IMR-90 (cell line): ENCODE data around the gene GPRIN2. TPM values are rescaled to one million over a fixed set of nuclear protein-coding genes. Genes with fewer than 3 reads are reported as not detected.

ENCODE experiments used
- ATAC-seq: fragments of 200-7000 bp; cut with Tn5 transposase; 2 replicates; pipeline ENCODE4 v1.9.1; 2020; ENCODE audit warnings: low read depth, mild to moderate bottlenecking, moderate library complexity
- Bru-seq: library from RNA; stranded (reverse); fragments of 400-500 nt; gene quantifications from one replicate; lab custom pipeline; 2021; lab: Mats Ljungman, UMichigan
- BruChase-seq, 2 experiments: library from RNA; stranded (reverse); fragments of 400-500 nt; gene quantifications; one replicate each; lab custom pipeline; 2021; lab: Mats Ljungman, UMichigan
- BruUV-seq: library from RNA; stranded (reverse); fragments of 400-500 nt; replicated peaks from 2 replicates; lab custom pipeline; 2021; lab: Mats Ljungman, UMichigan
- CTCF ChIA-PET: fragments of 300-600 bp; formaldehyde crosslinking; extraction: SDS; loops from one replicate; lab custom pipeline; 2021; ENCODE audit warnings: antibody characterized with exemption; lab: Yijun Ruan, JAX
- POLR2A ChIA-PET: fragments of 300-600 bp; sonication (Branson Sonifier 250); formaldehyde crosslinking; loops from one replicate; lab custom pipeline; 2022; ENCODE audit warnings: antibody characterized with exemption; ENCODE audit not compliant: unreplicated experiment; lab: Charles Lee
- DNase-seq: peaks from one replicate; pipeline ENCODE4 v3.0.0; 2013
- H2AFZ ChIP-seq: replicated peaks from 2 replicates; pipeline ENCODE3; 2013; ENCODE audit warnings: low read length, mild to moderate bottlenecking; ENCODE audit not compliant: poor library complexity
- H2AK5ac ChIP-seq: 2 replicates; pipeline ENCODE4 v1.6.1; 2013; ENCODE audit warnings: low read depth, low read length, inconsistent platforms
- H2AK9ac ChIP-seq: replicated peaks from 2 replicates; pipeline ENCODE3; 2013; ENCODE audit warnings: mild to moderate bottlenecking, low read depth, low read length, moderate library complexity; ENCODE audit not compliant: poor library complexity
- H2BK120ac ChIP-seq: 2 replicates; pipeline ENCODE4 v1.6.1; 2013; ENCODE audit warnings: low read depth, low read length, inconsistent platforms
- H2BK15ac ChIP-seq: 3 replicates; pipeline ENCODE4 v1.6.1; 2013; ENCODE audit warnings: low read depth, low read length, inconsistent platforms
- H2BK20ac ChIP-seq: 2 replicates; pipeline ENCODE4 v1.6.1; 2013; ENCODE audit warnings: low read depth, mild to moderate bottlenecking, inconsistent platforms, low read length, moderate library complexity
- H2BK5ac ChIP-seq: 2 replicates; pipeline ENCODE4 v1.6.1; 2013; ENCODE audit warnings: mild to moderate bottlenecking, low read depth, low read length, inconsistent platforms; ENCODE audit not compliant: poor library complexity, severe bottlenecking
- H3K14ac ChIP-seq: replicated peaks from 2 replicates; pipeline ENCODE4 v1.6.1; 2013; ENCODE audit warnings: low read depth, low read length, inconsistent platforms
- H3K18ac ChIP-seq: 2 replicates; pipeline ENCODE4 v1.6.1; 2013; ENCODE audit warnings: low read depth, low read length, control low read depth
- H3K23ac ChIP-seq: 2 replicates; pipeline ENCODE4 v1.6.1; 2013; ENCODE audit warnings: low read depth, low read length, inconsistent platforms
- H3K27ac ChIP-seq: 2 replicates; pipeline ENCODE4 v1.5.1; 2013; ENCODE audit warnings: mild to moderate bottlenecking, control low read depth, low read length; ENCODE audit not compliant: insufficient read depth
- H3K27me3 ChIP-seq: 2 replicates; pipeline ENCODE4 v1.6.1; 2013; ENCODE audit warnings: low read length; ENCODE audit not compliant: control insufficient read depth, insufficient read depth
- H3K36me3 ChIP-seq: 2 replicates; pipeline ENCODE4 v1.6.1; 2013; ENCODE audit warnings: low read length, mixed read lengths; ENCODE audit not compliant: control insufficient read depth, insufficient read depth
- H3K4ac ChIP-seq: 2 replicates; pipeline ENCODE4 v1.6.1; 2013; ENCODE audit warnings: low read depth, low read length, inconsistent platforms
- H3K4me1 ChIP-seq: 2 replicates; pipeline ENCODE4 v1.6.1; 2013; ENCODE audit warnings: low read length, mixed read lengths; ENCODE audit not compliant: control insufficient read depth, insufficient read depth
- H3K4me2 ChIP-seq: 2 replicates; pipeline ENCODE4 v1.6.1; 2013; ENCODE audit warnings: low read depth, mild to moderate bottlenecking, control low read depth, low read length, moderate library complexity
- H3K4me3 ChIP-seq: 2 replicates; pipeline ENCODE4 v1.5.1; 2013; ENCODE audit warnings: low read depth, mild to moderate bottlenecking, control low read depth, low read length, moderate library complexity; ENCODE audit not compliant: insufficient read depth
- H3K56ac ChIP-seq: 2 replicates; pipeline ENCODE4 v1.6.1; 2013; ENCODE audit warnings: low read length, inconsistent platforms; ENCODE audit not compliant: insufficient read depth; ENCODE audit errors: extremely low read depth
- H3K79me1 ChIP-seq, 2 experiments: 2 replicates each; pipeline ENCODE4 v1.6.1; 2013; ENCODE audit warnings: low read length in 2 of 2, inconsistent platforms in 1 of 2, low read depth in 1 of 2
- H3K9ac ChIP-seq: 2 replicates; pipeline ENCODE4 v1.6.1; 2013; ENCODE audit warnings: low read depth, low read length, control low read depth
- H3K9me1 ChIP-seq: 2 replicates; pipeline ENCODE4 v1.6.1; 2013; ENCODE audit warnings: low read length, inconsistent platforms; ENCODE audit not compliant: insufficient read depth
- H3K9me3 ChIP-seq: 2 replicates; pipeline ENCODE4 v1.6.1; 2013; ENCODE audit warnings: low read length; ENCODE audit not compliant: control insufficient read depth, insufficient read depth
- H4K20me1 ChIP-seq: 2 replicates; pipeline ENCODE4 v1.6.1; 2013; ENCODE audit warnings: low read length, inconsistent platforms; ENCODE audit not compliant: insufficient read depth
- H4K5ac ChIP-seq: 2 replicates; pipeline ENCODE4 v1.6.1; 2013; ENCODE audit warnings: mild to moderate bottlenecking, low read depth, low read length, control low read depth
- H4K8ac ChIP-seq, 2 experiments: 2 replicates each; pipeline ENCODE4 v1.6.1; 2013; ENCODE audit warnings: low read depth in 2 of 2, low read length in 2 of 2, control low read depth in 1 of 2, inconsistent platforms in 1 of 2
- H4K91ac ChIP-seq: 2 replicates; pipeline ENCODE4 v1.6.1; 2013; ENCODE audit warnings: low read depth, low read length, inconsistent platforms; ENCODE audit not compliant: insufficient read depth
- CEBPB ChIP-seq: IDR thresholded peaks from 2 replicates; pipeline ENCODE4 v1.6.1; 2012; ENCODE audit warnings: low read depth, low read length, improper control_type of control experiment
- FOS ChIP-seq: fragments of 150-350 bp; IDR thresholded peaks from 2 replicates; pipeline ENCODE4 v1.6.1; 2016; ENCODE audit warnings: low read depth, low read length
- RAD21 ChIP-seq: IDR thresholded peaks from 2 replicates; pipeline ENCODE4 v1.6.1; 2012; ENCODE audit warnings: low read length, improper control_type of control experiment
- RCOR1 ChIP-seq: IDR thresholded peaks from 2 replicates; pipeline ENCODE4 v1.6.1; 2012; ENCODE audit warnings: mild to moderate bottlenecking, low read length, improper control_type of control experiment; ENCODE audit not compliant: insufficient replicate concordance
- RFX5 ChIP-seq: IDR thresholded peaks from 2 replicates; pipeline ENCODE4 v1.8.0; 2012; ENCODE audit warnings: low read depth, mild to moderate bottlenecking, low read length, moderate library complexity
- USF2 ChIP-seq: fragments of 150-350 bp; IDR thresholded peaks from 2 replicates; pipeline ENCODE4 v1.6.1; 2017; ENCODE audit warnings: mild to moderate bottlenecking, antibody characterized with exemption, low read length, low read depth
- WGBS, 2 experiments: methylation state at CpG; one replicate each; pipeline versions ENCODE4 v1.1.5 to v1.1.7; 2013; ENCODE audit warnings: missing lambda C conversion rate in 2 of 2; ENCODE audit not compliant: insufficient read length in 1 of 2; ENCODE audit errors: extremely low coverage in 2 of 2; 5-methylcytosine and 5-hydroxymethylcytosine counted together
- dilution Hi-C: fragments of 300-500 bp; cut with HindIII; formaldehyde crosslinking; loops from one replicate; pipeline ENCODE4 v1.14.3; 2018; ENCODE audit warnings: low sequenced_read_pairs; ENCODE audit not compliant: unreplicated experiment
- in situ Hi-C: fragments of 300-500 bp; cut with MboI; formaldehyde crosslinking; loops from 3 replicates; pipeline ENCODE4 v1.14.3; 2019; ENCODE audit warnings: low sequenced_read_pairs, inconsistent platforms, mixed read lengths
- intact Hi-C: fragments of 100-400 bp; cut with micrococcal nuclease; formaldehyde crosslinking; loops from 2 replicates; pipeline ENCODE4 v1.10.0; 2022
- long read RNA-seq: library from polyadenylated mRNA; unstranded; transcript quantifications from one replicate; pipeline ENCODE4 v2.0.0, GENCODE V29; 2021; ENCODE audit not compliant: unreplicated experiment
- polyA plus RNA-seq, 3 experiments: library from polyadenylated mRNA; depleted of rRNA; stranded (reverse); fragments of >200 nt; gene quantifications; 2 replicates each; pipeline ENCODE4 v1.2.3, GENCODE V29; 2012; ENCODE audit warnings: low replicate concordance in 1 of 3
- total RNA-seq: library from RNA; depleted of rRNA; stranded (reverse); fragments of >200 nt; gene quantifications from 2 replicates; pipeline ENCODE4 v1.2.3, GENCODE V29; 2012; rRNA removed
- TF ChIP-seq, protein P1 (sequence below): fragments of 150-350 bp; IDR thresholded peaks from 2 replicates; pipeline ENCODE4 v1.6.1; 2016; ENCODE audit warnings: low read depth, mild to moderate bottlenecking, low read length, moderate library complexity, borderline replicate concordance

GPRIN2 gene
- total RNA-seq (under 0.01 TPM in 1 of 2 replicates, not detected in the other), polyA plus RNA-seq (2012; rRNA removed) (not detected in 2 replicates), Bru-seq, nascent RNA (percentile 10 among the genes with signal in this experiment), BruChase-seq, experiment 1, labeled RNA remaining after a 6-hour chase (not detected), BruChase-seq, experiment 2, labeled RNA remaining after a 2-hour chase (not detected)
- polyA plus RNA-seq (2012; cell fraction: cytosol; rRNA removed), result not detected in 2 replicates
- 0.11 and 0.37 TPM in 2 replicates for polyA plus RNA-seq (2012; cell fraction: nucleus; rRNA removed; ENCODE audit: low replicate concordance)
- long read RNA-seq, result 0 reads

GRCh38 chr10:46556515-46557318, at the start of gene GPRIN2:
TSS of gene GPRIN2 (minus strand) at chr10:46556658. CDS start at chr10:46550736, 5,922 bp downstream.
- H3K4me2 ChIP-seq, result peak within 1 kb of the TSS; percentile 47; the same call in 1 of the 2 replicates
- POLR2A ChIA-PET, result no interaction called here
- no peaks in the 10 kb centered on the region for H3K36me3 ChIP-seq
- H4K5ac ChIP-seq, result no peak within 1 kb of the TSS
- peak within 1 kb of the TSS; percentile 69 for H2AFZ ChIP-seq
- no peaks in the 10 kb centered on the region for H3K9me3 ChIP-seq
- peaks cover 77% of the 10 kb centered on the region for H3K27me3 ChIP-seq
- H3K27ac ChIP-seq, result no peak within 1 kb of the TSS
- no peak within 1 kb of the TSS for H3K23ac ChIP-seq
- H3K14ac ChIP-seq, result no peak within 1 kb of the TSS
- no peak within 1 kb of the TSS for H2AK5ac ChIP-seq
- CTCF ChIA-PET, result no interaction called here
- H3K18ac ChIP-seq, result no peak within 1 kb of the TSS
- WGBS, 2 experiments, result 4% methylated on average over 57 of the region's 74 CpGs; no CpG with 5 or more reads in 1 of the 2 experiments
- in situ Hi-C loops (no loop called here), intact Hi-C loops (no loop called here), dilution Hi-C loops (no loop called here)
- no peaks in the 10 kb centered on the region; the same call in 1 of the 2 replicates for H3K9me1 ChIP-seq
- H3K4me3 ChIP-seq, result peak within 1 kb of the TSS; percentile 15
- DNase-seq (no peak), ATAC-seq (peak; percentile 41)
- no peaks in the 10 kb centered on the region; the same call in 1 of the 2 replicates for H3K4me1 ChIP-seq
- no TSS peak for BruUV-seq
- TF ChIP-seq RCOR1, result no peak
- no peak for TF ChIP-seq RAD21
- TF ChIP-seq USF2, result no peak
- TF ChIP-seq RFX5, result no peak
- no peak for TF ChIP-seq CEBPB
- TF ChIP-seq FOS, result no peak
- TF ChIP-seq, protein P1, sequence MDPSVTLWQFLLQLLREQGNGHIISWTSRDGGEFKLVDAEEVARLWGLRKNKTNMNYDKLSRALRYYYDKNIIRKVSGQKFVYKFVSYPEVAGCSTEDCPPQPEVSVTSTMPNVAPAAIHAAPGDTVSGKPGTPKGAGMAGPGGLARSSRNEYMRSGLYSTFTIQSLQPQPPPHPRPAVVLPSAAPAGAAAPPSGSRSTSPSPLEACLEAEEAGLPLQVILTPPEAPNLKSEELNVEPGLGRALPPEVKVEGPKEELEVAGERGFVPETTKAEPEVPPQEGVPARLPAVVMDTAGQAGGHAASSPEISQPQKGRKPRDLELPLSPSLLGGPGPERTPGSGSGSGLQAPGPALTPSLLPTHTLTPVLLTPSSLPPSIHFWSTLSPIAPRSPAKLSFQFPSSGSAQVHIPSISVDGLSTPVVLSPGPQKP, result no peak
- no peak within 1 kb of the TSS for H2AK9ac ChIP-seq
- H2BK15ac ChIP-seq, result no peak within 1 kb of the TSS
- H2BK20ac ChIP-seq, result no peak within 1 kb of the TSS
- H3K9ac ChIP-seq, result no peak within 1 kb of the TSS
- H3K79me1 ChIP-seq, result no peaks in the 10 kb centered on the region
- H3K56ac ChIP-seq, result no peak within 1 kb of the TSS
- H3K4ac ChIP-seq, result no peak within 1 kb of the TSS
- H4K8ac ChIP-seq, result no peak within 1 kb of the TSS
- H4K91ac ChIP-seq, result no peak within 1 kb of the TSS
- no peak within 1 kb of the TSS for H2BK120ac ChIP-seq
- no peaks in the 10 kb centered on the region for H4K20me1 ChIP-seq
- H2BK5ac ChIP-seq, result no peak within 1 kb of the TSS
